ENCODE results near the gene UQCRHL. TPM values are rescaled to one million over a fixed set of nuclear protein-coding genes. Genes with fewer than 3 reads are reported as not detected.

The UQCRHL gene
- total and polyA plus RNA-seq, 10 donors: 0.67 to 2.6 (median 1.7) TPM

Other genes starting within 250 kb of the UQCRHL start
- gene AGMAT, start 222.6 kb downstream of the UQCRHL start, total RNA-seq: 1 to 10 TPM; 1.4 to 3.8 (median 3.0) TPM
- gene AGMAT, start 222.6 kb downstream of the UQCRHL start, polyA plus RNA-seq: 1 to 10 TPM; 2.8 to 6.1 (median 4.2) TPM
- gene DDI2, start 190.2 kb downstream of the UQCRHL start, total RNA-seq: 10 to 100 TPM; 43.3 to 75.4 (median 47.2) TPM
- 1 to 10 TPM; 4.8 to 7.7 (median 6.2) TPM for gene DDI2, start 190.2 kb downstream of the UQCRHL start, polyA plus RNA-seq
- gene PLEKHM2, start 123.3 kb downstream of the UQCRHL start, total RNA-seq: 10 to 100 TPM; 59.1 to 96.0 (median 65.8) TPM
- gene PLEKHM2, start 123.3 kb downstream of the UQCRHL start, polyA plus RNA-seq: 10 to 100 TPM; 25.9 to 54.1 (median 37.1) TPM
- 1 to 10 TPM; 1.5 to 3.7 (median 2.8) TPM for gene SLC25A34, start 71.4 kb downstream of the UQCRHL start, total RNA-seq
- gene SLC25A34, start 71.4 kb downstream of the UQCRHL start, polyA plus RNA-seq: 1 to 10 TPM in 2 of 3 donors, under 1 TPM in 1; 0.77 to 2.4 (median 2.1) TPM
- gene TMEM82, start 65.2 kb downstream of the UQCRHL start, total RNA-seq: not detected
- gene TMEM82, start 65.2 kb downstream of the UQCRHL start, polyA plus RNA-seq: not detected
- gene FBLIM1, start 48.9 kb downstream of the UQCRHL start, total RNA-seq: 10 to 100 TPM; 21.4 to 89.1 (median 62.0) TPM
- 10 to 100 TPM in 1 of 3 donors, 1 to 10 TPM in 2; 7.2 to 16.3 (median 9.6) TPM for gene FBLIM1, start 48.9 kb downstream of the UQCRHL start, polyA plus RNA-seq
- 10 to 100 TPM; 54.1 to 75.9 (median 63.0) TPM for gene SPEN, start 40.1 kb upstream of the UQCRHL start, total RNA-seq
- gene SPEN, start 40.1 kb upstream of the UQCRHL start, polyA plus RNA-seq: 10 to 100 TPM in 1 of 3 donors, 1 to 10 TPM in 2; 8.0 to 14.1 (median 9.3) TPM
- 10 to 100 TPM; 36.8 to 73.4 (median 52.1) TPM for gene ZBTB17, start 168.5 kb upstream of the UQCRHL start, total RNA-seq
- gene ZBTB17, start 168.5 kb upstream of the UQCRHL start, polyA plus RNA-seq: 100 to 1,000 TPM in 2 of 3 donors, 10 to 100 TPM in 1; 46.5 to 139 (median 111) TPM
- not detected for gene SRARP, start 196.6 kb upstream of the UQCRHL start, total RNA-seq
- not detected for gene SRARP, start 196.6 kb upstream of the UQCRHL start, polyA plus RNA-seq
- 1 to 10 TPM in 6 of 7 donors, under 1 TPM in 1; 0.60 to 3.7 (median 2.2) TPM for gene HSPB7, start 210.4 kb upstream of the UQCRHL start, total RNA-seq
- gene HSPB7, start 210.4 kb upstream of the UQCRHL start, polyA plus RNA-seq: 1 to 10 TPM; 2.3 to 8.1 (median 4.2) TPM
- under 1 TPM in 3 of 7 donors, not detected in 4; 0.22 to 0.46 (median 0.37) TPM for gene CLCNKA, start 214.4 kb upstream of the UQCRHL start, total RNA-seq
- gene CLCNKA, start 214.4 kb upstream of the UQCRHL start, polyA plus RNA-seq: under 1 TPM; 0.19 to 0.50 (median 0.20) TPM
- gene CLCNKB, start 236.1 kb upstream of the UQCRHL start, total RNA-seq: under 1 TPM in 1 of 7 donors, not detected in 6; 0.13 TPM
- under 1 TPM; 0.04 to 0.10 (median 0.06) TPM for gene CLCNKB, start 236.1 kb upstream of the UQCRHL start, polyA plus RNA-seq

Data from spleen (tissue), 10 donors.